HT1080 (cell line): ENCODE measurements around the gene MARCHF4. TPM values are rescaled to one million over a fixed set of nuclear protein-coding genes. Genes with fewer than 3 reads are reported as not detected.
A peak's percentile ranks its signal among the peaks of the same experiment; 100 is the strongest.

Experiments
- DNase-seq: peaks from one replicate; pipeline ENCODE4 v3.0.0-alpha.2; 2015; ENCODE audit warnings: low read depth
- small RNA-seq: library from RNA; depleted of rRNA; stranded (forward); fragments of <200 nt; gene quantifications from one replicate; pipeline ENCODE3, GENCODE V24; 2014
- total RNA-seq: library from RNA; depleted of rRNA; stranded (reverse); fragments of >200 nt; shearing (Covaris generic); gene quantifications from 2 replicates; pipeline ENCODE4 v1.2.3, GENCODE V29; 2014; rRNA removed

MARCHF4 gene
- total RNA-seq, 1 experiment from 2014 or later = 27.8 TPM

DNA sequence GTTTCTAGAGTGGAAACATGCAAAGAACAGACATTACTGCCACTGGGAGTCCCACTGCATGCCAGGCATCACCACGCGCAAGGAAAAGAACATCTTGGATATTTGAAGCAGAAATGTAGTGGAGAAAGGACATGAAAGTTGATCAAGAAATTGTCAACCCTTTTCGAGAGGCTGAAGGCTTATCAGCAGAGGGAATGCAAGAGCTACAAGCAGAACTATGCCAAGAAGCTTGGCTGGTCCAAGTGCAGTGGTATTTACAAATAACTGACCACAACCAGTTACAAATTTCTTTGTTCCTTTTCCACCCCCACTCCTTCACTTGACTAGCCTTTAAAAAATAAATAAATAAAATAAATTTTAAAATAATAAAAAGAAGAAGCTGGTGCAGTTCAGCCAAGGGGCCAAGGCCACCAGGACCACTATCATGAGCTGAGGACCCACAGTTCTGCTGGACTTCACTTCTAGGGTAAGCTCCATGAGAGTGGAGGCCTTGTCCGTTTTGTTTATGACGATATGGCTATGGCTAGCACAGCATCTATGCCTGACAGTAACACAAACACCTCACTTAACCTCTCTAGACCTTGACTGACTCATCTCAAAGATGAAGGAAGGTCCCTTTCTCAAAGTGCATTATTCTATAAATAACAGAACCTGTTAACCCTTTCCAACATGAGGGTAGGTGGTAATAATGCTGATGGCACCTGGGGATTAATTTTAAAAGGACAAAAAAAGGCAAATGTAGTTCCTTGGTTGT is 20.9 kb downstream of the MARCHF4 start:
- no peak for DNase-seq

DNA sequence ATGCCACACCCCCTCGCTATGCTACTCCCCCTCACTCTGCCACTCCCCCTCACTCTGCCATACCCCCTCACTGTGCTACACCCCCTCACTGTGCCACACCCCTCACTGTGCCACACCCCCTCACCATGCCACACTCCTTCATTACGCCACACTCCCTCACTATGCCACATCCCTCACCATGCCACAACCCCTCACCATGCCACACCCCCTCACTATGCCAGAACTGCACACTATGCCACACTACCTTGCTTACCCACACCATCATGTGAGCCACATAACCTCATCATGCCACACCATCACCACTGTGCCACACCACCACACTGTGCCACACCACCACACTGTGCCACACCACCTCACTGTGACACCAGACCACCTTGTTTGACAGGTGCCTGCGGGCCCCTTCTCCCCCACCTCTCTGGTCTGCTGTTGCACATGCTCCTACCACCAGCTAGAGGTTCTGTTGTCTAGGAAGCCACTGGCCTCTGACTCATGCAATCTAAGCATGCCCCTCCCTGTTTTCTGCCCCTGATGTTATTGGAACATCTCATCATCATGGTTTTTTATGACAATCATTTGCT is 22.0 kb downstream of the MARCHF4 start:
- peak; percentile 88 for DNase-seq

DNA sequence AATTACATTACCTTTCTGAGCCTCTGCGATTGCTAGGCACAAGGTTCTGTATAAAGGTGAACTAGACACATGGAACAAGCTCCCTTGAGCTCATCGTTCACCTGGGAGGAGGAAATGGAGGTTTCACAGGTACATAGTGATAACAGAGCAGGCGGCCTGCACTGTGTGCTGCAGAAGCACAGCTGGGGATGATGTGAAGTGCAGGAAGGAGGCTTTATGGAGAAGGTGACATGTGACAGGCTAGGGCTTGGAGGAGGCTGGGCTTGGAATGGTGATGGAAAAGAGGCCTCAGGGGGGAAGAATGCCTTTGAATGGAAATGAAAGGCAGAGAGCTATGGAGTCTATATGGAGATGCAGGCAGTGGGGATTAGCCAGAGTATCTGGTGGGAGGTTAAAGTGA is 22.9 kb downstream of the MARCHF4 start:
- peak; percentile 54 for DNase-seq

DNA sequence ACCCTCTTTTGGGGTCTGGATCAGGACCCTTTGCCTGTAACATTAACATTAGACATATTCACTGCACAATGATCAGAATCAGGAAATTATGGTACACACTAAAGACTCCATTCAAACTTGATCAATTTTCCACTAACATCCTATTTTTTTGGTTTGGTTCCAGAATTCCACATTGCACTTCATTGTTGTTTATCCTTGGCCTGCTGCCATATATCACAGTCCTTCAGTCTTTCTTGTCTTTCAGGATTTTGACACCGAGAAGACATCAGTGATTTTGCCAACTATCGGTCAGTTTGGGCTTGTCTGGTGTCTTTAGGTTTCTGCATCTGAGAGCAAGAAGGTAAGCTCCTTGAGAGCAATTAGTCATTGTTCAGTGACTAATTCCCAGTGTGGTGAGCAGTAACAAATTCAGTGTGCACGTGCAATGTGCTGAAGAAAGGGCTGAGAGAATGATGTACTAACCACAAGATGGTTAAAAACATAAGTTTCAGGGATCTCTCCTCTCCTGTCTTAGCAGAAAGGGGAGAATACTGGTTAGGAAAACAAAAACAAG is 23.5 kb downstream of the MARCHF4 start:
- peak; percentile 95 for DNase-seq

DNA sequence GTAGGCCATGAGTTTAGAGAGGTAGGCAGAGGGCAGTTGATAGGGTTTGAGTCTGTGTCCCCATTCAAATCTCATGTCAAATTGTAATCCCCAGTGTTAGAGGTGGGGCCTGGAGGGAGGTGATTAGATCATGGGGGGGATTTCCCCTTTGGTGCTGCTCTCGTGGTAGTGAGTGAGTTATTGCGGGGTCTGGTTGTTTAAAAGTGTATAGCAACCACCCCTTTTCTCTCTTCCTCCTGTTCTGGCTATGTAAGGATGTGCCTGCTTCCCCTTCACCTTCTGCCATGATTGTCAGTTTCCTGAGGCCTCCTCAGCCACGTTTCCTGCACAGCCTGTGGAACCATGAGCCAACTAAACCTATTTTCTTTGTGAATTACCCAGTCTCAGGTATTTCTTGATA is 25.5 kb downstream of the MARCHF4 start:
- no peak for DNase-seq

DNA sequence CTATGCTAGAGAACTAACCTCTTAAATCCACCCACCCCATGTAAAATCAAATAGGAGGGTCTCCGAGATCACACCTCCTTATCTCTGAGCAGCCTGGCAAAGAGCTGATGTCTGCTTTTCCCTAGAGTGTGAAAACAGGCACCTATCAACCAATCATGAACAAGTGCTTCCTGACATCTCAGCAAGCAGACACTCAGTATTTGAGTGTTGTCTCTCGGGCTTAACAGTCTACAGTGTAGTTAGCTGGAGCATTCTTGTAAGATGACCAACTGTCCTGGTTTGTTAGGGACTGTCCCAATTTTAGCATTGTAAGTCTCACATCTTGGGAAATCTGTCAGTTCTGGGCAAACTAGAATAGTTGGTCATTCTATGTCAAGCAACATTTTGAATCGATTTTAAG is 26.4 kb downstream of the MARCHF4 start:
- no peak for DNase-seq

DNA sequence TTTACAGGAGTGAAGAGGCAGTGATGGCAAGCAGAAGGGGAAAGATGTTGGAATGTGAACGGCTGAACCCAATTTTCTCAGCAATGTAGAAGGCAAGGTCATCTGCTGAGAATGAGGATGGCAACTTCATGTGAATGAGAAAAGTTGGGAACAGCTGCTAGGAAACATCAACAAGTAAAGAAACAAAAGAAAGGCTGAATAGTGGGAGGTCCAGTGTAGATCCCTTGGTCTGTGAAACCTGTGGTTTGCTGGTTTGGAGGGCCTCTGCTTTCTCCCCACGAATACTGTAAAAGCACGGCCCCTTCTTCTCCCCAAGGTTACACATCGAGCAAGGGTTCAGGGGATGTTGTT is 27.4 kb downstream of the MARCHF4 start:
- no peak for DNase-seq

DNA sequence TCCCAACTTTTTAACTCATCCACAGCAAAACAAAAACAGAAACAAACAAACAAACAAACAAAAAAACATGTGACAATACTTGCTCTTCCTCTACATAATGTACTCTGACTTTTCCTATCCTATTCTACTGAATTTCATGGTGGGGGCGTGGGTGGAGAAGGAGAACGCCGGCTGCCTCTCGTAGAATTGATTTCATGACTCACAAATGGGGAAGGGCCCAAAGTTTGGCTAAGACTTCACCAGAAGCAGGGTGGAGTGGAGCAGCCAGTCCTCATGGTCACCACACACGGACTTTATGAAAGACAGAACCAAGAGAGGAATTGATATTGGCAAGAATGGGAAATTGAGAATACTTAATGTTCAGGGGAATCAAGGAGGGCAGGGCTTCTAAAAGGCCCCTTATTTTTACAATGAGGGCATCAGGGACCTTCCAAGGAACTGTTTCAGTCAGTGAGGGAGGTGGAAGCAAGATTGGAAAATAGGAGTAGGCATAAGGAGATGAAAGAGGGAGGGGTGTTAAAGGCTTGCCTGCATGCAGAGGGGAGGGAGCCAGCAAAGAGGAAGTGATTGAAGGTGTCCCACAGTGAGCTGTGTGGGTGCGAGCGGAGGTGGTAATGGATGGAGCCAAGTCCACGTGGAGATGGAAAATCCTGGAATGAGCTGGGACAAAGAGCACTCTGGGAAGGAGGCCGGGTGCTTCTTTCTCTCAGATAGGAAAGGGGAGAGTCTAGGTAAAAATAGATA is 27.9 kb downstream of the MARCHF4 start:
- no peak for DNase-seq

DNA sequence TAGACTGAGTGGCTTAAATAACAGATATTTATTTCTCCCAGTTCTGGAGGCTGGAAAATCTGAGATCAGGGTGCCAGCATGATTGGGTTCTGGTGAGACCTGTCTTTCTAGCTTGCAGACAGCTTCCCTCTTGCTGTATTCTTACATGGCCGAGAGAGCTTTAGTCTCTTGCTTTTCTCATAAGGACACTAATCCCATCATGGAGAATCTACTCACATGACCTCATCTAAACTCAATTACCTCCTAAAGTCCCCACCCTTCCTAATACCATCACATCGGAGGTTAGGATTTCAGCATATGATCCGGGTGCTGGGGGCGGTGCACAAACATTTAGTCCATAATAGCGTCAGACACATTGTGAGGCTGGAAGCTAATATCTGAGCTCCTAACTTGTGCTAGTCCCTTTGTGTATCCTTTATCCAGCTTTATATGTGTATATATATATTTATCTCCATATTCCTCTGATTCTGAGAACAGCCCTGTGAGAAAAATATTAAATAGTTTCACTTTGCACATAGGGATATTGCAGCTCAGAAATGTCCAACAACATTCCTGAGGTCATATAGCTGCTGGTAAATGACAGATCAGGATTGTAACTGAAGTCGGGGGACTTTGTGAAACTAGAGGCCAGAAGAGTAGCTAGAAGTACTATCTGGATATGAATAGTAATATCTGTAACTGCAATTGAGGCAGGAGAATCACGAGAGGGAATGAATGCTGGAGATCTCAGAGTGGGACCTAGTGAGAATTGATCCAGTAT is 28.9 kb downstream of the MARCHF4 start:
- DNase-seq = no peak

DNA sequence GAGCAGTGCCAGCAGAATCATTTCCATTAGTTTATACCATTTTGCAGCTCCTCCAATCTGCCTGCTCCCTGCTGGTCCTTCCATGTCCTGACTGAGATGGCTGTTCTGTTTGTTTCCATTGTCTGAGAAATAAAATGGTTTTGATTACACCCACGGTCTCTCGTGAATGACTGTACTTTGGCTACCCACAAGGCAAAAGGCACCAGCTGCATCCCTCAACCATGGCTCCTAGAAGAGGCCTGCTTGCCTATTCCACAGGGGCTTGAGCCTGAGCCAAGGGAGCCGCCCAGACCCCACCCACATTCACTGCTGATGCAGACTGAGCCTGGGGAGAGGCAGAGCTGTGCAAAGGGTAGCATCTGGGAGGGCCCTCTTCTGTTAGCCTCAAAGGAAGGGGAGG is 31.2 kb downstream of the MARCHF4 start:
- DNase-seq = no peak

DNA sequence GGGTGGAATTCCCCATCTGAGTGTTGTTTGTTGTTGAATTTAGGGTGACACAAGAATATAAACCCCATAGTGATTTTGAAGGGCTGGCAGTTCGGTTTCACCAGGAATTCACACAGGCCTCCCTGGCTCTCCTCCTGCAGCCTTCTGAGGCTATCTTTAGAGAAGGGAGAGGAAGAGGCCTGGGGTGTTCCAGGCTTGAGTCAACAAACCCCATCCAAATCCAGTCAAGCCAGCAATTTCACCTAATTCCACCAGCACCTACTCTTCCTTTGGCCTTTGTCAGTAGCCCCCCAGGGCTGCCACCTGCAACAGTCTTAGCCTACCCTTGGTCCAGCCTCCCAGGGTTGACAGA is 32.0 kb downstream of the MARCHF4 start:
- no peak for DNase-seq

DNA sequence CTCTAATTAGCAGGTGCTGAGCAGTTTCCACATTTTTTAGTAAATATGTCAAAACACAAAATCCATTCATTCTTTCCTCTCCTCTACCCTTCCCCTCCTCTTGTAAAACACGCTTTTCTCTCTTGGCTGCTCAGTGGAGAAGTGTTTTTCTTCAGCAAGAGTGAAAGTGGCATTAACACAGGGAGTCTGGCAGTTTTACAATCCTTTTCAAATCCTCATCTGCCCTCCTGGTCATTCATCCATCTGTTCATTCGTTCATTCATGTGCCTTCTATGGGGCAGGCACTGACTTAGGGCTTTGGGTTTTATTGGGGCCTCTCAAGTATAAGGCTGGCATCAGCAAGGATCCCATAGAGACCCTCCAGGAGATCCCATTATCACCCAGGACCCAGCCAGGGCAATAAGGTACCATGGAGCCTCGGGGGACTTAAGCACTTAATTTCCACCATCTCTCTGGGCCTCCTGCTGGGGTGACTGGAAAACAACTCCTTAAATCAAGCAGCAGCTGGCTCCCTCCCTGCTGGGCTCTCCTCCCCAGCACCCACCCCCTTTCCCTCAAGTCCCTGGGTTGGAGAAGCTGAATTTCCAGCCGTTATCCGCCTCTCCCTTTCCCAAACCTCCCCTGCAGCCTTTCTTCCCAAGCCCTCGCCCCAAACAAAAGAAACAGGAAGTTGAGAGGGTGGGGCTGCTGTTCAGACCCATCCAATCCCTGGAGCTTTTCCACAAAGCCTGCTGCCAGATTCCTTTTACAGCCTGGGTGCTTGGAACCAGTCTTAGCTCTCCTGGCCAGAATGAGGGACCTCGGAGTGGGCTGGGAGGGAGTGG is 32.6 kb downstream of the MARCHF4 start:
- DNase-seq = peak; percentile 30

DNA sequence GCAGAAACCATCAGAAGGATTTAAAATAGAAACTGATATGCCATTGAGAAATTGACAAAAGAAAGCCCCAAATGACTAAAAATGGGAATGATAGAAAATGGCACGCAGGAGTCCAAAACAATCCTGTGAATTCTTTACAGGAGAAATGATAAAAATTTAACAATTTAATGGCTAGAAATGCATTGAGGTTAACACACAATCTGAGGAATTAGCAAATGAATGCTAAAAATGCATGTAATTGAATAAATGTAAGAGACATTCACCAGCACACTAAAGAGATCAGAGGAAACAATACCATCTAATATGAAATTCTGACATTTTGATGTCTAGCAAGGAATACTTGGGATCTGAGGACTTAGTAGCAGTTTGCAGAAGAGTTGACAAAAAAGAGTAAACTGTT is 37.0 kb downstream of the MARCHF4 start:
- DNase-seq = no peak

DNA sequence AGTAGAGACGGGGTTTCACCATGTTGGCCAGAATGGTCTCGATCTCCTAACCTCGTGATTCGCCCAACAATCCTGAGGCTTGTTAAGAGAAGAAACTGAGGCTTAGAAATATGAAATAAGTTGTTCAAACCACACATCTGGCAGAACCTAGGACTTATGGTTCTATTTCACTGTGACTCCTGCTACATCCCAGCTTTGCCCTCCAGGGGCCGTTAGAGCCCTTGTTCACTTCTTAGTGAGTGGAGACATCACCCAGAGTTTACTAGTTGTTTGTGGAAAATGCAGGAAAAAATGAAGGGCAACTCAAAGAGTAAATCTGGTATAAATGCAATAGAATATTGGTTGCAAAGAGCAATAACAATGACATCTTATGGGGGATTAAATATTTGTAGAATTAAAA is 43.9 kb downstream of the MARCHF4 start:
- no peak for DNase-seq

DNA sequence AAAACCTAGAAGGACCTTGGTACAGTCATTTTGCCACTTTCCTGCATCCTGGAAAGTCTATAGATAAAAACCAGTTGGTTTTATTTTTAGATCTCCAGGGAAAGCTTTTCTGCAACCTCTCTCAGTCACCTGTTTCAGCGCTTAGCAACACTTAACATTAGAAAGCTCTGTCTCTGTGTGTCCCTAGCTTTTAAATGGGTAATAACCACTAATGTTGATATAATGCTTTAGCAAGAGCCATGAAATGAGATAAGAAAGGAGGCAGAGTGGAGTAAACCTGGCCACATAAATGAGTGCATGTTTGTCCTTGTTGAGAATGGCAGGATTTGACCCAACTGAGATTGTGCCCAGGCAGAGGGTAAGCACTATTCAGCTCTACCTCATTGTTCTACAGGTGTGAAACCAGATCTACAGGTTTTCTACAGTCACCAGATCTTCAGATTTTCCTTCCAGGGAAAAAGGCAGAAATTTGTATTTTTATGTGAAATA is 44.8 kb downstream of the MARCHF4 start:
- DNase-seq = no peak

Small RNA genes lying within 50 kb of the gene (small RNA-seq; reads per million reads assigned to genes)
- not detected for gene RF00019

Other genes starting within 250 kb of the MARCHF4 start
- gene SMARCAL1, start 40.0 kb upstream of the MARCHF4 start, total RNA-seq = 14.6 TPM in 2 replicates
- 2,842 and 5,277 TPM in 2 replicates for gene RPL37A, start 126.4 kb upstream of the MARCHF4 start, total RNA-seq